Measurements from ENCODE around the gene ATP13A4.
"Not testable (repeated sequence)": the region's sequence is repeated elsewhere in the genome, so short reads cannot be mapped to it uniquely, and the experiment has no call there.

The ATP13A4 gene

DNA sequence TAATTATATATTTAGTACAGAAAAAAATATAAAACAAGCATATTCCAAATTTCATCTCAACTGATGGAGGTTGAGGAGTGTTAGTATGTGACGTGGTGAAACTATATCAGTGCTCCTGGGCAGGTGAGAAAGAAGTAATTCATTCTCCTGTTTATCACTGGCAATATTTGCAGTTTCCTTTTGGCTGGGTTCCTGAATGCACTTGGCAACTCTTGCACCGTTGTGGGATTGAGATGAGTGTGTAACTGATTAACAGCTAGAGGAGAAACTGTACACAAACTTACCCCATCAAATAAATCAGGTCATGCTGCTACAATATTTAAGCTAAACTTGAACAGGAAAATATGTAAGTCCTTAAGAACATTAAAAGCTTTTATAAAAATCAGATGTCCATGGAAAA, 2.1 kb upstream of the ATP13A4 start:
- Histone ChIP-seq H3K9ac (ENCODE audit: low read length) (no peak overlapping the region), H3K27me3 (ENCODE audit: control insufficient read depth in 1 of 2, insufficient read depth in 2 of 2, low read length in 2 of 2) (no peaks in the 10 kb centered on the region), H3K4me3 (ENCODE audit: low read depth in 1 of 2, low read length in 2 of 2) (no peak overlapping the region), H3K27ac (ENCODE audit: low read depth, low read length) (no peak overlapping the region), H3K36me3 (ENCODE audit: insufficient read depth, low read length) (no peaks in the 10 kb centered on the region), H3K4me1 (ENCODE audit: insufficient read depth, low read length) (no peaks in the 10 kb centered on the region), H3K9me3 (ENCODE audit: low read length) (no peaks in the 10 kb centered on the region)

DNA sequence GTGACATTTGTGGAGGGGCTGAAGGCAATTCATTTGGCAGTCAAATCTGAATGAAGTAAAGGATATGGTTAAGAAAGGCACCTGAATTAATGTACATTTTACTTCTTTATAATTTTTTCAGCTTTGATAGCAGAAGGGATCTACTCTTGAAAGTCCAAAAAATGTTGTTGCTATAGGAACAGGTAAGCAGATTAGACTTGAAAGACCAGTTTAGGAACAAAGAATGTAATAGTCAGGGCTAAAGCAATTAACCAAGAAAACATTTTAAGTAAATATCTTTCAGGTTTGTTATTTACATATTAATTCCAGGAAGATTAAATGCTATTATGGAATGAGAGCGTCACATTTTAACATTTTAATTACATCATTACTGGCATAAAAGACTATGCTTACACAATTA, 1.1 kb downstream of the ATP13A4 start:
- no peak overlapping the region for H3K4me3 ChIP-seq (ENCODE audit: low read depth in 1 of 2, low read length in 2 of 2)
- H3K9me3 ChIP-seq (ENCODE audit: low read length): no peaks in the 10 kb centered on the region
- no peaks in the 10 kb centered on the region for H3K36me3 ChIP-seq (ENCODE audit: insufficient read depth, low read length)
- no peaks in the 10 kb centered on the region for H3K27me3 ChIP-seq (ENCODE audit: control insufficient read depth in 1 of 2, insufficient read depth in 2 of 2, low read length in 2 of 2)
- H3K27ac ChIP-seq (ENCODE audit: low read depth, low read length): no peak overlapping the region
- H3K4me1 ChIP-seq (ENCODE audit: insufficient read depth, low read length): no peaks in the 10 kb centered on the region
- H3K9ac ChIP-seq (ENCODE audit: low read length): no peak overlapping the region

DNA sequence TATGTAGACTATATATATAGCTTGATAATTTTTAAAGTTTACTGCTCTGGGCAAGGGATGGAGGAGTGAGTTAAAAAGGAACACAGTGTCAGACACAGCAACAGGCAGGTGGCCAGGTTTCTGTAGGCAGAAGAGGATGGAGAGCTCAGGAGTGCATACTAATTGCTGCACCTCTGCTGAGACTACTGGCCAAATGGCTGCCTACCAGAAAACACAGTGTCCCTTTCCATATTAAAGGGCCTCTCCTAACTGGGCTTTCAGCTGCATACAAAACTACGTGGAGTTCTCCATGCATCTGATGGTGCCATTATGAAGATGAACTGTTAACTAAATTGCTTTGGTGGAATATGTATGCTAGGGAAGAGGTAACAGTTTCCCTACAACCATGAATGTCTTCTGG, 1.8 kb downstream of the ATP13A4 start:
- Histone ChIP-seq H3K27ac (ENCODE audit: low read depth, low read length) (no peak overlapping the region), H3K36me3 (ENCODE audit: insufficient read depth, low read length) (no peaks in the 10 kb centered on the region), H3K27me3 (ENCODE audit: control insufficient read depth in 1 of 2, insufficient read depth in 2 of 2, low read length in 2 of 2) (no peaks in the 10 kb centered on the region), H3K9ac (ENCODE audit: low read length) (no peak overlapping the region), H3K4me3 (ENCODE audit: low read depth in 1 of 2, low read length in 2 of 2) (no peak overlapping the region), H3K4me1 (ENCODE audit: insufficient read depth, low read length) (no peaks in the 10 kb centered on the region), H3K9me3 (ENCODE audit: low read length) (no peaks in the 10 kb centered on the region)

DNA sequence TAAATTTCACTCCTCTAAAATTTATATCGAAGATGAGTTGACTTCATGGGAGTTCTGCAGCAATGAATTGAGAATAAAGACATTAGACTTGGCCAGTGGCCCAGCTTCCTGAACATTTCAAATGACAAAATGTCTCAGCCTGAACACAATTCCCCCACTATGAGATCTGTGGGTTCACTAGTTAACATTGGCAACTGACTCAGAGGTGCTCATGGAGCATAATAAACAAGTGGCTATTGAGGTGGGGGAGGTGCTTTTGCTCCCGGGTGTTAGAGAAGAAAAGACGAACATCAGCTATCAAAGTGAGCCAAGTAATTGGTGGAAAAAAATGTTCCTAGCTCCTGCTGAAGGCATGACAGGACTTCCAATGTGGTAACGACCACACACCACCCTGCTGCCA, 6.3 kb downstream of the ATP13A4 start:
- no peaks in the 10 kb centered on the region for H3K9me3 ChIP-seq (ENCODE audit: low read length)
- H3K4me1 ChIP-seq (ENCODE audit: insufficient read depth, low read length): no peaks in the 10 kb centered on the region
- H3K27ac ChIP-seq (ENCODE audit: low read depth, low read length): no peak overlapping the region
- no peak overlapping the region for H3K4me3 ChIP-seq (ENCODE audit: low read depth in 1 of 2, low read length in 2 of 2)
- no peak overlapping the region for H3K9ac ChIP-seq (ENCODE audit: low read length)
- no peaks in the 10 kb centered on the region for H3K27me3 ChIP-seq (ENCODE audit: control insufficient read depth in 1 of 2, insufficient read depth in 2 of 2, low read length in 2 of 2)
- no peaks in the 10 kb centered on the region for H3K36me3 ChIP-seq (ENCODE audit: insufficient read depth, low read length)

DNA sequence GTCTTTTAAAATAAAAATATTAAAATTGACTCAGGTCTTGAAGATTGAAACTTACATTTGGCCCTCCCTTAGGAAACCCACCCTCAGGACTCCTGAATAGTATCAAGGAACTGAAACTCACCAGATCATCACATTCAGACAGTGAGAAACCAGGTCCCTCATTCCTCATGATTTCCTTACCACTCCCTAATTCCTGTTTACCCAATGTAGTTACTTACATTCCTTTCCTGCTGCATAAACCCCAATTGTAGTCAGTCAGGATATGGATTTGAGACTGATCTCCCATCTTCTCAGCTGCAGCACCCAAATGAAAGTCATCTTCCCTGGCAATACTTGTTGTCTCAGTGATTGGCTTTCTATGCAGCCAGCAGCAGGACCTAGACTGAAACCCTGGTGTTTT, 8.6 kb downstream of the ATP13A4 start:
- no peak overlapping the region for H3K27ac ChIP-seq (ENCODE audit: low read depth, low read length)
- H3K36me3 ChIP-seq (ENCODE audit: insufficient read depth, low read length): no peaks in the 10 kb centered on the region
- H3K4me3 ChIP-seq (ENCODE audit: low read depth in 1 of 2, low read length in 2 of 2): no peak overlapping the region
- no peaks in the 10 kb centered on the region for H3K4me1 ChIP-seq (ENCODE audit: insufficient read depth, low read length)
- no peaks in the 10 kb centered on the region for H3K27me3 ChIP-seq (ENCODE audit: control insufficient read depth in 1 of 2, insufficient read depth in 2 of 2, low read length in 2 of 2)
- H3K9me3 ChIP-seq (ENCODE audit: low read length): no peaks in the 10 kb centered on the region
- no peak overlapping the region for H3K9ac ChIP-seq (ENCODE audit: low read length)

DNA sequence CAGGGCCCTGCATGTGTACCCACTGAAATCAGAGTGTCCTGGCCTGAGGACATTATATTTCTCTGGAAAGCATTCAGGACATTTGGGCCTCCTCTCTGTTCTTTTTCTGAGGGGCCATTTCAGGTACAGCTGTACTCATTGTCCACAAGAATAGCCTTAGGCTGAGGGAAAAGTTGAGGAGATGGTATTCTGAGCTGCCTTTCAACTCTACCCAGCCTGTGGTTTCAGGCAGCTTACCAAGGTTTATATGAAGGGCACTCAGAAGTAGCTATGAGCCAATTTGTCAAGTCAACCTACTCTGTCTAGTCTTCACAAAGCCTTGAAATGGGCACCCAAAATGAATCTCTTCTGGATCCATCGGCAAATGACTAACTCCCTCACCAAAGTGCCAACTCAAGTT, 9.4 kb downstream of the ATP13A4 start:
- Histone ChIP-seq H3K27me3 (ENCODE audit: control insufficient read depth in 1 of 2, insufficient read depth in 2 of 2, low read length in 2 of 2) (no peaks in the 10 kb centered on the region), H3K9ac (ENCODE audit: low read length) (no peak overlapping the region), H3K27ac (ENCODE audit: low read depth, low read length) (no peak overlapping the region), H3K4me3 (ENCODE audit: low read depth in 1 of 2, low read length in 2 of 2) (no peak overlapping the region), H3K9me3 (ENCODE audit: low read length) (no peaks in the 10 kb centered on the region), H3K4me1 (ENCODE audit: insufficient read depth, low read length) (no peaks in the 10 kb centered on the region), H3K36me3 (ENCODE audit: insufficient read depth, low read length) (no peaks in the 10 kb centered on the region)

DNA sequence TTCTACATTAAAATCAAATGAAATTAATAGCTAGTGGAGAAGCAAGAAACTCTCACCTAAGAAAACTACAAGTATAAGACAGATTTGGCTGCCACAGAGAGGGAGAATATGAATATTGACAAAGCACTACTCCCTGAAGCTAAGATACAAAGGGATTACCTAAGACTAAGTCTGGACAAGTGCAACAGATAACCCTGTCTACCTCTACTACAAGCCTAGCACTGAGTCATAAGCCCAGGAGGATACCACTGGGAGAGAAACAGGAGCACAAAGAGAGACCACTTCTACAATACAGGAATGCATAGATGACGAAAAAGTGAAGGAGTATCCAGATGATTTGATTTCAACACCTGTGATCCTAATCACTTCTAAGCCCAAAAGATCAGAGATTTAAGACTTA, 10.4 kb downstream of the ATP13A4 start:
- Histone ChIP-seq H3K27me3 (ENCODE audit: control insufficient read depth in 1 of 2, insufficient read depth in 2 of 2, low read length in 2 of 2) (no peaks in the 10 kb centered on the region), H3K4me3 (ENCODE audit: low read depth in 1 of 2, low read length in 2 of 2) (no peak overlapping the region), H3K4me1 (ENCODE audit: insufficient read depth, low read length) (no peaks in the 10 kb centered on the region), H3K27ac (ENCODE audit: low read depth, low read length) (no peak overlapping the region), H3K36me3 (ENCODE audit: insufficient read depth, low read length) (no peaks in the 10 kb centered on the region), H3K9me3 (ENCODE audit: low read length) (no peaks in the 10 kb centered on the region), H3K9ac (ENCODE audit: low read length) (no peak overlapping the region)

DNA sequence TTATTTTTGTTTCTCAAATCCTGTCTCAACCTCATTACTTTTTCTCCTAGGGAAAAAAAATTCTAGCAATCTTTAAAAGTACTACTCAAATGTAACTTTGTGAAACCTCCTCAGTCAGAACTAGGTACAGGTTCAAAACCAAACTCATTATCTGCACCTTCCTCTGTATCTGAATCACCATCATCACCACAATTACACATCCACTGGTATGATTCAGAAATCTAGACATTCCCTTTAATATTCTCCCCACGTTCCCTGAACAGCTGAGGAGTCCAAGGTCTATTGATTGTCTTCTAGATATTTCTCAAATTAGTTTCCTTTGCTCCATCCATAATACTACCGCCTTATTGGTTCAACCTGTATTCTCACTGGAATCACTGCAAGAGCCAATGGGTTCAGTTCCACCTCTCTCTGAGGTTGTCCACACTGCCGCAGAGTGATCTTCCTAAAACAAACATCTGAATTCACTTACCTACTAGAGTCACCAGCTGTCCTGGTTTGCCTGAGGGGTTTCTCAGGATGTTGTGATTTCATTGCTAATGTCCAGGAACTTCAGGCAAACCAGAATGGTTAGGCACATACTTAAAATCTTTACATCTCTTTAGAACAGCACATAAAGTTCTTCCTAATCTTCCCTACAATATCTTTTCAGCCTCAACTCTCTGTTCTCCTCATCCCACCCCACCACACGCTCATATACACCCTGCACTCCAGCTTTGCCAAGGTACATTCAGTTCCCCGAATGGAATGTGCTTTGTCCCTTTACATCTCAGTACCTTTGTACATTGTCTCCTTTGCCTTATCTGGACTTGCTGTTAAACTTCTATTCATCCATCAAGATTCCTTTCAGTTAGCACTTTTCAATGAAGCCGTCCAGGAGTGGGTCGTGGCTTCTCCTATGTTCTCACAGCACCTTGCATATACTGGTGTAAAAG, 24.2 kb downstream of the ATP13A4 start:
- no peaks in the 10 kb centered on the region for H3K9me3 ChIP-seq (ENCODE audit: low read length)
- H3K27me3 ChIP-seq (ENCODE audit: control insufficient read depth in 1 of 2, insufficient read depth in 2 of 2, low read length in 2 of 2): no peaks in the 10 kb centered on the region
- H3K4me1 ChIP-seq (ENCODE audit: insufficient read depth, low read length): no peaks in the 10 kb centered on the region
- H3K27ac ChIP-seq (ENCODE audit: low read depth, low read length): no peak overlapping the region
- H3K9ac ChIP-seq (ENCODE audit: low read length): no peak overlapping the region
- no peaks in the 10 kb centered on the region for H3K36me3 ChIP-seq (ENCODE audit: insufficient read depth, low read length)
- no peak overlapping the region for H3K4me3 ChIP-seq (ENCODE audit: low read depth in 1 of 2, low read length in 2 of 2)

DNA sequence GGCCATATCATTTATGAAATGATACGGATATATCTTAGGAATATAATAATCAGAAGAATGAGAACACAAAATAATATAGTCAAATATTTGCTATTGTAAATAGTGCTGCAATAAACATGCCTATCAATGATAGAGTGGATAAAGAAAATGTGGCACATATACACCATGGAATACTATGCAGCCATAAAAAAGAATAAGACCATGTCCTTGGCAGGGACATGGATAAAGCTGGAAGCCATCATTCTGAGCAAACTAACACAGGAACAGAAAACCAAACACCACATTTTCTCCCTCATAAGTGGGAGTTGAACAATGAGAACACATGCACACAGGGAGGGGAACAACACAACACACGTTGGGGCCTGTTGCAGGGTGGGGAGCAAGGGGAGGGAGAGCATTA, 28.6 kb downstream of the ATP13A4 start:
- H3K27me3 ChIP-seq (ENCODE audit: control insufficient read depth in 1 of 2, insufficient read depth in 2 of 2, low read length in 2 of 2); H3K4me1 ChIP-seq (ENCODE audit: insufficient read depth, low read length); H3K9me3 ChIP-seq (ENCODE audit: low read length); H3K36me3 ChIP-seq (ENCODE audit: insufficient read depth, low read length); H3K9ac ChIP-seq (ENCODE audit: low read length); H3K4me3 ChIP-seq (ENCODE audit: low read depth in 1 of 2, low read length in 2 of 2); H3K27ac ChIP-seq (ENCODE audit: low read depth, low read length): not testable (repeated sequence)

DNA sequence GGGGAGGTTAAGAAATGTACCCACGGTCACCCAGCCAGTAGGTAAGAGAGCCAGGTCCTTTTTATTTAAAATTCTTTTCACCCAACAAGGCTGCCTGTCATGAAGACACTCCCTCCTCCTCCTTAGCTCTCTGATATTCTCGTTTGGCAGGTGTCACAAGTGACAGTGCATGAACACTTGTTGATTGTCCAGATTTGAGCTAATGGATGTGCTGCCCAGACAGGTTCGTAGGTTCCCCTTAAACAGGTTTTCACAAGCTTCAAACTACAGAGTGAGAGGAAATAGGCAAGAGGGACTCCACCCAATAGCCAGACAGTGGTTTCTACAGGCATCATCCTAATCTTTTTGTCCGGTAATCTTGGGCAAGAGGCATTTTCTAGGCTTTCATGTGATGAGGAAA, 32.2 kb downstream of the ATP13A4 start:
- no peaks in the 10 kb centered on the region for H3K27me3 ChIP-seq (ENCODE audit: control insufficient read depth in 1 of 2, insufficient read depth in 2 of 2, low read length in 2 of 2)
- H3K36me3 ChIP-seq (ENCODE audit: insufficient read depth, low read length): no peaks in the 10 kb centered on the region
- no peak overlapping the region for H3K9ac ChIP-seq (ENCODE audit: low read length)
- no peak overlapping the region for H3K4me3 ChIP-seq (ENCODE audit: low read depth in 1 of 2, low read length in 2 of 2)
- H3K27ac ChIP-seq (ENCODE audit: low read depth, low read length): no peak overlapping the region
- H3K4me1 ChIP-seq (ENCODE audit: insufficient read depth, low read length): no peaks in the 10 kb centered on the region
- no peaks in the 10 kb centered on the region for H3K9me3 ChIP-seq (ENCODE audit: low read length)

DNA sequence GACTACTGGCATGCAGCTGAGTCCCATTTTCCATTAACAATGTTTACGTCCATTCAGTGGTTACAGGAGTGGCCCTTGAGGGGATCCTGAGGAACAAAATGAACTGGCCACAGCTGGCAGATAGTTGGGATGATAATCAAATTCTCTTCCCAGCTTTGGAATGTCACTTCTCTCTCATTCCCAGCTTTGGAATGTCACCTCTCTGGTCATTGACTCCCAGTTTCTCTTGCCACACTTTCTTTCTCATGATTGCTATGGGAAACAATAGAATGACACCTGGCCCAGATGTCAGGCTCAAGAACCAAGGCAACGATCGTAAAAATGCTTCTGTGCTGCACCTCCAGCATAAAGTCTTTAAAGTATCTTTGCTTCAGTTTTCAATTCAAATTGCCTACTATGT, 34.0 kb downstream of the ATP13A4 start:
- Histone ChIP-seq H3K9ac (ENCODE audit: low read length) (no peak overlapping the region), H3K27ac (ENCODE audit: low read depth, low read length) (no peak overlapping the region), H3K4me1 (ENCODE audit: insufficient read depth, low read length) (no peaks in the 10 kb centered on the region), H3K9me3 (ENCODE audit: low read length) (no peaks in the 10 kb centered on the region), H3K36me3 (ENCODE audit: insufficient read depth, low read length) (no peaks in the 10 kb centered on the region), H3K4me3 (ENCODE audit: low read depth in 1 of 2, low read length in 2 of 2) (no peak overlapping the region), H3K27me3 (ENCODE audit: control insufficient read depth in 1 of 2, insufficient read depth in 2 of 2, low read length in 2 of 2) (no peaks in the 10 kb centered on the region)

DNA sequence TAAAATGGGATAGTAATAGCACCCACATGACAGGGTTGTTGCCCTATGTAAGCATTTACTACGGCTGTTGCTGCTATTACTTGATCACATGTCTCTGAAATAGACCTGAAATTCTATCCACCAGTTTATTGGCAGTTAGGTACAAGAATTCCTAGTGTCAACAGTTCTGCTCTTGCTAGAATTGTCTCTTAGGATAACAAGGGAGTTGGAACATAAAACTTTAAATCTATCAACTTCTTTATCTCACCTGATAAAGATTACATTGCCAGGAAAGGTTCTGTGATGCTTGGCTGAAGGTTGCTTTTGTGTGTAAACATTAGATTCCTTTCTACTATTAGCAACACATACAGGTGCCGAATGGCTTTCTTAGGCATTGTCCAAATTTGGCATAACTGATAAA, 38.7 kb downstream of the ATP13A4 start:
- H3K27me3 ChIP-seq (ENCODE audit: control insufficient read depth in 1 of 2, insufficient read depth in 2 of 2, low read length in 2 of 2): no peaks in the 10 kb centered on the region
- no peaks in the 10 kb centered on the region for H3K36me3 ChIP-seq (ENCODE audit: insufficient read depth, low read length)
- H3K9me3 ChIP-seq (ENCODE audit: low read length): no peaks in the 10 kb centered on the region
- no peak overlapping the region for H3K9ac ChIP-seq (ENCODE audit: low read length)
- no peak overlapping the region for H3K27ac ChIP-seq (ENCODE audit: low read depth, low read length)
- no peaks in the 10 kb centered on the region for H3K4me1 ChIP-seq (ENCODE audit: insufficient read depth, low read length)
- no peak overlapping the region for H3K4me3 ChIP-seq (ENCODE audit: low read depth in 1 of 2, low read length in 2 of 2)
